BJ (cell line): Measurements from ENCODE around the gene ATP8A1. TPM values are rescaled to one million over a fixed set of nuclear protein-coding genes. Genes with fewer than 3 reads are reported as not detected.
"Not testable (repeated sequence)": the region's sequence is repeated elsewhere in the genome, so short reads cannot be mapped to it uniquely, and the experiment has no call there.

Experiments used
- CTCF ChIA-PET: fragments of 350-600 bp; formaldehyde crosslinking; extraction: SDS; loops from one replicate; lab custom pipeline; 2021; ENCODE audit warnings: antibody characterized with exemption, inconsistent platforms; lab: Yijun Ruan, JAX
- POLR2A ChIA-PET: fragments of 300-600 bp; sonication (Branson Sonifier 250); formaldehyde crosslinking; extraction: SDS; loops from one replicate; lab custom pipeline; 2021; ENCODE audit warnings: antibody characterized with exemption; lab: Charles Lee
- DNase-seq: peaks from one replicate; pipeline ENCODE4 v3.0.0-alpha.2; 2011; ENCODE audit warnings: low read depth
- H3K27me3 ChIP-seq: 2 replicates; pipeline ENCODE4 v1.6.0; 2011; ENCODE audit warnings: low read length; ENCODE audit not compliant: control insufficient read depth, insufficient read depth
- H3K36me3 ChIP-seq: 2 replicates; pipeline ENCODE4 v1.5.1; 2011; ENCODE audit warnings: low read length; ENCODE audit not compliant: control insufficient read depth, insufficient read depth
- H3K4me3 ChIP-seq: 2 replicates; pipeline ENCODE4 v1.5.1; 2011; ENCODE audit warnings: low read depth, mild to moderate bottlenecking, control low read depth, low read length
- CTCF ChIP-seq: IDR thresholded peaks from 2 replicates; pipeline ENCODE4 v1.5.1; 2011; ENCODE audit warnings: low read depth, mild to moderate bottlenecking, control low read depth, inconsistent platforms, low read length, moderate library complexity; ENCODE audit not compliant: insufficient read depth
- polyA plus RNA-seq: library from polyadenylated mRNA; depleted of rRNA; stranded (reverse); fragments of >200 nt; gene quantifications from 2 replicates; pipeline ENCODE4 v1.2.3, GENCODE V29; 2011

ATP8A1 gene
- polyA plus RNA-seq, 1 experiment: 0.02 TPM

GRCh38 chr4:42655921-42656678, 805 bp downstream of the ATP8A1 start:
- no peak for DNase-seq
- POLR2A ChIA-PET: interaction anchor here (0.6 kb wide), 2 partner anchors 47 to 330 kb away, joined by 3 to 6 read pairs; no protein-coding TSS in a partner anchor
- no peak for TF ChIP-seq CTCF
- CTCF ChIA-PET: interaction anchor here (0.6 to 1.2 kb wide), 2 partner anchors 14 to 22 kb away, joined by 3 to 4 read pairs; no protein-coding TSS in a partner anchor
- no peaks in the 10 kb centered on the region for H3K36me3 ChIP-seq
- H3K4me3 ChIP-seq: peak overlapping the region; percentile 59
- H3K27me3 ChIP-seq: no peaks in the 10 kb centered on the region; the same call in 1 of the 2 replicates

GRCh38 chr4:42655269-42655637, 1.7 kb downstream of the ATP8A1 start:
- no peak for DNase-seq
- H3K36me3 ChIP-seq: no peaks in the 10 kb centered on the region
- POLR2A ChIA-PET: no interaction called here
- CTCF ChIA-PET: no interaction called here
- H3K27me3 ChIP-seq: no peaks in the 10 kb centered on the region; the same call in 1 of the 2 replicates
- no peak for TF ChIP-seq CTCF
- H3K4me3 ChIP-seq: no peak overlapping the region

- Histone ChIP-seq H3K4me3 (no peak overlapping the region), H3K36me3 (no peaks in the 10 kb centered on the region), H3K27me3 (no peaks in the 10 kb centered on the region; the same call in 1 of the 2 replicates)
- ChIA-PET POLR2A (no interaction called here), CTCF (no interaction called here)
- DNase-seq: peak; percentile 4
- TF ChIP-seq CTCF: no peak
Observed at GRCh38 chr4:42654631-42655268, 2.2 kb downstream of the ATP8A1 start.

- ChIA-PET CTCF (no interaction called here), POLR2A (no interaction called here)
- TF ChIP-seq CTCF: no peak
- DNase-seq: no peak
- H3K27me3 ChIP-seq: no peaks in the 10 kb centered on the region; the same call in 1 of the 2 replicates
- H3K36me3 ChIP-seq: no peaks in the 10 kb centered on the region
- H3K4me3 ChIP-seq: no peak overlapping the region
Observed at GRCh38 chr4:42653626-42654560, 3.0 kb downstream of the ATP8A1 start.

- DNase-seq, POLR2A ChIA-PET, H3K27me3 ChIP-seq, H3K36me3 ChIP-seq, H3K4me3 ChIP-seq, CTCF ChIA-PET: not testable (repeated sequence)
Observed at GRCh38 chr4:42652529-42653231, 4.2 kb downstream of the ATP8A1 start.
